Left lung (tissue), 10 donors: ENCODE results near the gene PLPP4. TPM values are rescaled to one million over a fixed set of nuclear protein-coding genes. Genes with fewer than 3 reads are reported as not detected.

Experiments
- ATAC-seq: fragments of 200-7000 bp; cut with Tn5 transposase; one replicate; pipeline ENCODE4 v1.9.1; 2020; ENCODE audit warnings: moderate library complexity
- DNase-seq, 4 donors: peaks; one replicate each; pipeline ENCODE4 v3.0.0-alpha.2; 2013 to 2020
- H3K27ac ChIP-seq, 2 donors: fragments of 200-600 bp; sonication (generic) in 1 of 2; one replicate each; pipeline versions ENCODE4 v1.5.0 to v1.8.0; 2020 to 2021
- H3K27me3 ChIP-seq, 2 donors: fragments of 200-600 bp; sonication (generic) in 1 of 2; one replicate each; pipeline versions ENCODE4 v1.5.0 to v1.8.0; 2020 to 2021
- H3K36me3 ChIP-seq, 2 donors: fragments of 200-600 bp; sonication (generic) in 1 of 2; one replicate each; pipeline versions ENCODE4 v1.5.0 to v1.8.0; 2020 to 2021
- H3K4me1 ChIP-seq, 2 donors: fragments of 200-600 bp; one replicate each; pipeline ENCODE4 v1.8.0; 2021
- H3K4me3 ChIP-seq, 2 donors: fragments of 200-600 bp; sonication (generic) in 1 of 2; one replicate each; pipeline versions ENCODE4 v1.5.0 to v1.8.0; 2020 to 2021; ENCODE audit warnings: mild to moderate bottlenecking in 1 of 2
- H3K9me3 ChIP-seq, 2 donors: fragments of 200-600 bp; sonication (generic) in 1 of 2; one replicate each; pipeline versions ENCODE4 v1.5.0 to v1.8.0; 2020 to 2021
- intact Hi-C, 2 donors: fragments of 100-400 bp; cut with DNase I; formaldehyde crosslinking; loops; one replicate each; pipeline versions ENCODE4 v1.11.2 to v1.14.2; 2022
- polyA plus RNA-seq, 6 donors: library from polyadenylated mRNA; unstranded; fragments of 120-200 nt; gene quantifications; one replicate each; pipeline ENCODE4 v1.2.1, GENCODE V29; 2013; ENCODE audit not compliant: insufficient read length in 6 of 6
- total RNA-seq, 2 donors: library from RNA; stranded (reverse); fragmentation: NEBNext Ultra II Directional; extraction: Animal tissue kit (Norgen Biotek cat#: 25700); gene quantifications; one replicate each; pipeline ENCODE4 v1.2.1, GENCODE V29; 2021
- TF ChIP-seq, protein P1 (sequence below), 2 donors: fragments of 200-600 bp; sonication (generic) in 1 of 2; IDR thresholded peaks; one replicate each; pipeline versions ENCODE4 v1.5.0 to v1.8.0; 2021; ENCODE audit warnings: antibody characterized with exemption in 2 of 2
- donor health status: DM: no; HTN: yes; CAD: no.
- donor health status: DM: no; HTN: no; CAD: no.

Gene PLPP4
- total and polyA plus RNA-seq, 8 donors: 0.11 to 0.67 TPM; not detected in 6

GRCh38 chr10:120507175-120507574 lies 50.1 kb downstream of the PLPP4 start:
- TF ChIP-seq, protein P1, sequence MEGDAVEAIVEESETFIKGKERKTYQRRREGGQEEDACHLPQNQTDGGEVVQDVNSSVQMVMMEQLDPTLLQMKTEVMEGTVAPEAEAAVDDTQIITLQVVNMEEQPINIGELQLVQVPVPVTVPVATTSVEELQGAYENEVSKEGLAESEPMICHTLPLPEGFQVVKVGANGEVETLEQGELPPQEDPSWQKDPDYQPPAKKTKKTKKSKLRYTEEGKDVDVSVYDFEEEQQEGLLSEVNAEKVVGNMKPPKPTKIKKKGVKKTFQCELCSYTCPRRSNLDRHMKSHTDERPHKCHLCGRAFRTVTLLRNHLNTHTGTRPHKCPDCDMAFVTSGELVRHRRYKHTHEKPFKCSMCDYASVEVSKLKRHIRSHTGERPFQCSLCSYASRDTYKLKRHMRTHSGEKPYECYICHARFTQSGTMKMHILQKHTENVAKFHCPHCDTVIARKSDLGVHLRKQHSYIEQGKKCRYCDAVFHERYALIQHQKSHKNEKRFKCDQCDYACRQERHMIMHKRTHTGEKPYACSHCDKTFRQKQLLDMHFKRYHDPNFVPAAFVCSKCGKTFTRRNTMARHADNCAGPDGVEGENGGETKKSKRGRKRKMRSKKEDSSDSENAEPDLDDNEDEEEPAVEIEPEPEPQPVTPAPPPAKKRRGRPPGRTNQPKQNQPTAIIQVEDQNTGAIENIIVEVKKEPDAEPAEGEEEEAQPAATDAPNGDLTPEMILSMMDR (IDR thresholded peaks at IDR 0.05): no peak
- ATAC-seq: no peak
- intact Hi-C loops: no loop called here
- no peaks in the 10 kb centered on the region for H3K9me3 ChIP-seq
- DNase-seq: no peak
- no peaks in the 10 kb centered on the region for H3K36me3 ChIP-seq
- H3K4me1 ChIP-seq: no peaks in the 10 kb centered on the region
- H3K27me3 ChIP-seq: no peaks in the 10 kb centered on the region
- H3K4me3 ChIP-seq: no peak overlapping the region
- no peak overlapping the region for H3K27ac ChIP-seq

DNA sequence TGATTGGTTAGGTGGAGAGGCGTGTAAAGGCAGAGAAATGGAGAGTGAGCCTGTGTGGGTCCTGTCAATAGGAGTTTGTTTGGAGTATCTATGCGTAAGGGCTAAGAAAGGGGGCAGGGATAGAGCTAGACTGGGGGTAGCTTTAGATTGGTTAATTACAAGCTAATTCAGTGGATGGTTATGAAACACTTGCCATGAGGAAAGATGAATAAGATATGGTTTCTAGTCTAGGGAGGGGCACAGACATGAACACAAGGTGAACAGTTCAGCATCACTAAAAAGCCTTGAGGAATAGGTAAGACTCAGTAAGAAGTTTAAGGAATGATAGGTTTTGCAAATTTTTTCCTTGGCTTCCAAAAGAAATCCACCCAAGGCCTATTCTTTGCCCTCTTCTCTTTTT lies 50.6 kb downstream of the PLPP4 start:
- Histone ChIP-seq H3K4me3 (no peak overlapping the region), H3K27ac (no peak overlapping the region), H3K9me3 (no peaks in the 10 kb centered on the region), H3K4me1 (no peaks in the 10 kb centered on the region), H3K27me3 (no peaks in the 10 kb centered on the region), H3K36me3 (no peaks in the 10 kb centered on the region)
- no peak for ATAC-seq
- DNase-seq: no peak
- intact Hi-C loops: no loop called here
- TF ChIP-seq, protein P1 (IDR thresholded peaks at IDR 0.05): no peak

DNA sequence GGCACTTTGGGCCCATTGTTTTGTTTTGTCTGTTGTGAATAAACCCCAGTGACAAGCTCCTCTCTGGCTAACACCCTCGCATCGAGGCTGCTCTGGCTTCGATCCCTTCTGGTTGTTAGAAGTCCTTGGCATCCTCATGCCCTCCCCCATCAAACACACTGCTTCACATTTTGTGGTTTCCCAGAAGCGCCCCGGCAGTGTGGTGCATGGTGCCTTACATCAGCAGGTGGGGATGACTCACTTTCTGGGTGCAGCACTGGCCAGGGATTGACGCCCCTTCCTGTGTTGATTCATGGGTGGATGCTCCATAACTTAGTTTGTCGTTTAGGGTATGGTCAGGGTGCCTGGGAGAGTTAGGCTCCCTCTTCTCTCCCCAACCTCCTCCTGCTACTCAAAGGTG lies 51.4 kb downstream of the PLPP4 start:
- ATAC-seq (no peak), DNase-seq (no peak)
- Histone ChIP-seq H3K36me3 (no peaks in the 10 kb centered on the region), H3K27ac (no peak overlapping the region), H3K9me3 (no peaks in the 10 kb centered on the region), H3K27me3 (no peaks in the 10 kb centered on the region), H3K4me3 (no peak overlapping the region), H3K4me1 (no peaks in the 10 kb centered on the region)
- TF ChIP-seq, protein P1 (IDR thresholded peaks at IDR 0.05): no peak
- intact Hi-C loops: no loop called here

- Histone ChIP-seq H3K36me3 (no peaks in the 10 kb centered on the region), H3K4me1 (no peaks in the 10 kb centered on the region), H3K9me3 (no peaks in the 10 kb centered on the region), H3K4me3 (no peak overlapping the region), H3K27me3 (no peaks in the 10 kb centered on the region), H3K27ac (no peak overlapping the region)
- DNase-seq (no peak), ATAC-seq (no peak)
- TF ChIP-seq, protein P1 (IDR thresholded peaks at IDR 0.05): no peak
- intact Hi-C loops: no loop called here
Measured at GRCh38 chr10:120508966-120509365, 51.9 kb downstream of the PLPP4 start.

GRCh38 chr10:120511165-120511564 lies 54.1 kb downstream of the PLPP4 start:
- H3K4me3 ChIP-seq: no peak overlapping the region
- H3K4me1 ChIP-seq: no peaks in the 10 kb centered on the region
- no peaks in the 10 kb centered on the region for H3K9me3 ChIP-seq
- DNase-seq (no peak), ATAC-seq (no peak)
- H3K27ac ChIP-seq: no peak overlapping the region
- H3K36me3 ChIP-seq: no peaks in the 10 kb centered on the region
- intact Hi-C loops: no loop called here
- TF ChIP-seq, protein P1 (IDR thresholded peaks at IDR 0.05): no peak
- no peaks in the 10 kb centered on the region for H3K27me3 ChIP-seq
